ENCODE data around the gene ATF6B.
A peak's percentile ranks its signal among the peaks of the same experiment; 100 is the strongest.

Gene ATF6B

DNA sequence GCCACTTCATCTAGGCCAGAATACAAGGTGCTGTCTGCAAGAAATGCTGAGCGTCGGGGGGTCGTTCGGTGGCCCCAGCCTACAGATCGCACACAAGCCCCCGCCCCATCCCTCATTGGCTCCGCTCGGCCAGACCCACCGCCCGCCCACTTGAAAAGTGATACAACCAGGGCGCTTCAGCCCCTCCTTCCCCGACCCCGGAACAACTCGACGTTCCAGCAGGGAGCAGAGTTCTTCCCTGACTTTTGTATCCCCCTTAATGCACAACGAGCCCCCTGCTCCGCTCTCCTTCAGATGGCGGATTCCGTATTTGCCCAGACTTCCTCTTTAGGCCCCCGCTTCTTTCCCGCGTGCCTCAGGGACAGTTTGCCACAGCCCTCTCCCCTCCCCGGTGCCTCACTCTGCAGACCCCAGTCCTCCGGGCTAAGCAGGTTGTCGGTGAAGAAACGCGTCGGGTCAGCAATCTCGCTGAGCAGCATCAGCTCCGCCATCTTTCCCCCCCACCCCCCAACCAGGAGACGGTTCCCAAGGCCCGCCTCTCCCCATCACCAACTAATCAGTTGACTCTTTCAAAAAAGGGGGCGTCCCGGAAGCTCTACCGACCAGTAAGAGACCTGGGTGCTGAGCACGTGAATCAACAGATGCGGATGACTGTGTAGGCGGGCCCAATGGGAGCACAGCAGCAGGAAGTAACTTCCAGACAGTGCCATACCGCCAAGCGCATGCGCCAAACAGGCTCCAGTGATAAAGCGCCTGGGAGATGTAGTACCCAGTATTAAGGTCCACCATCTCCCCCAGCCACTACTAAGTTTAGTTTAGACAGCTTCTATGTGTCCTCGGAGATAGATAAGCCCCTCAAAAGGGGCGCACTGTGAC is at the start of gene ATF6B:
TSS of gene ATF6B (minus strand) at position 530 of the 876 bp plus-strand sequence. CDS start at position 491, 39 bp downstream.
- FAIRE-seq: peak; percentile 72

DNA sequence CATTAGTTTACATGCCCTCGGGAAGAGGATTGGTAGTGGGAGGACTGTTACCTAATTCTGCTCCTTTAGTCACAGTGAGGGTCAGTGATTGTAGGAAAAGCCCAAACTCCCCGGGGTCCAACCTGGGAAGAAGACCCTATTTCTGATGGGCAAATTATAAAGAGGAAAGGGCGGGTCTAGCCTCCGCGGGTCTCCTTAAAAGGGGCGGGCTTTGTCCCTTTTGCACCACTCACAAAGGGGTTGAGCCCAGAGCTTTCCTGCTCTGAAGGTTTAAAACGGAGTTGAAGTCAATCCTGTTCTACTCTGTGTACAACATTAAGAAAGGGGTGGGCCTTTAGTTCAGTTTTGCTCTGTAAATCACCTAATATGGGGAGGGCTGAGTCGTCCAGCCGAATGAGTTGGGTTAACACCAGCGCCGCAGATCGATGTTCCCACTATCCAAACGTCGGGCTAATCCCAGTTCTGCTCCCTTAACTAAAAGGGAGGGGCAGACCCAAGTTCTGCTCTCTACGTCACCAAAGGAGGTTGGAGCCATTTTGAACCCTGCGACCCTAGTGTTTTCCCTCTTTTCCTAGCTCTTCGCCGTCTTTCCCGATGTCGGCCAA is 49.2 kb upstream of the ATF6B start:
- no peak for FAIRE-seq

DNA sequence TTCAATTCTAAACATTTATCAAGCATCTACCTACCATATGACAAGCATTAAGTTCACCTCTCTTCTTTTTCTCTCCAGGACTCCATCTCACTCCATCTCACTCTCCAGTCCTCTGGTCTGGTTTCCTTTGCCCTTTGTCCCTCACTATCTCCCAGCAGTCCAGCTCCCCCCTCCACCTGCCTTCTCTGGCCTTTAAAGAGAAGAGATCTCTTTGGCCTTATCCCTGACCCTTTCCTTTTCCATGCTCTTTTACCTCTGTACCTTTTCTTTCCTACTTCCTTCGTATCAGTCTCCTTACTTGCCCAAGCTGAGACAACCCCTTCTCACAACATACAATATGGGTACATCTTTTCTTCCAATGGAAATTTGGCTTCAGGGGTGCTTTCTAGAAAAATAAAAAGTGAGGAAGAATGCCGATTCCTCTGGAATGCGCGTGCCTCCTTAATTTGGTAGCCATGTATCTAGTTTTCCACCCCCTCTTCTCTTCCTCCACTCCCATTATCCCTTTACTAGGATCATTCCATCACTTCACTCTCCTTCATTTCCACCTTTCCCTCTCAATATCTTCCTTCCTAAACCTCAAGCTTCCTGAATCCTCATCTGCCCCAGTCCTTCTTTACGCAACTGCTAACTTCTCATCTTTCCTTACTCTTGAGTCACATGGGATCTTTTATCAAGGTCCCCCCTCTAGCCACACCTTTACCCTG is 48.6 kb upstream of the ATF6B start:
- FAIRE-seq: no peak

DNA sequence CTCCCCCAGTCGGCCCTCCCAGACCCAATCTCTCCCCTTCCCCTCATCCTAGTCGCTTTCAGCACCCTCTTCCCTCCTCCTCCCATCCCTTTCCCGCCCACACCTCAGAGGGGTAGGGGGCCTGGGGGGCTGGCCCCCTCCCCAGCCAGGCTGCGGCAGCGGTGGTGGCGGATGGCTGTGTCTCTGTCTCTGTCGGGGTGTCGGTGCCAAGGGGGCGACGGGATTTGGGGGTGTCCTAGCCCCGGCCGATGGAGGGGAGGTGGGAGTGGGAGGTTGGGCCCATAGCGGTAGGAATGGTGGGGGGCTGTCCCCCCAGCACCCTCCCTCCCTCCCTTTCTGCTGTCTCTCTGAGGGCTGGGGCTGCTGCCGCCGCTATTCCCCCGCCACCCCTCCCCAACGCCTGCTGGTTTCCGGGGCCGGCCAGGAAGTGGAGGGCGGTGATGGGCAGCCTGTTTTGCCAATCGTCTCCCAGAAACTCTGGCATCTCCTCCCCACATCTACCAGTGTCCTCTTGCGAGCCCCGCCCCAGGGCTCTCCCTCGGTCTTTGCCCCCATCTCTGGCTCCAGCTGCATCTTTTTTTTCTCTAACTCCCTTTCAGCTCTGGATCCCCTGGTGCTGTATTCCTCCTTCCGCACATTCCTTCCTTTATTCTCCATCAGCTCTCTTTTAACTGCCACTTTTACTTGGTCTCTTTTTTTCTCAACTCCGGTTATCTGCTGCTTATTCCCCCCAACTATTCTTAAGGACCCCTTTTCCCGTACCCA is 47.8 kb upstream of the ATF6B start, which contains the start of gene AGPAT1:
TSS of gene AGPAT1 (minus strand) at position 374 of the 765 bp plus-strand sequence. CDS start 4,588 bp downstream, outside the sequence.
- FAIRE-seq: no peak

DNA sequence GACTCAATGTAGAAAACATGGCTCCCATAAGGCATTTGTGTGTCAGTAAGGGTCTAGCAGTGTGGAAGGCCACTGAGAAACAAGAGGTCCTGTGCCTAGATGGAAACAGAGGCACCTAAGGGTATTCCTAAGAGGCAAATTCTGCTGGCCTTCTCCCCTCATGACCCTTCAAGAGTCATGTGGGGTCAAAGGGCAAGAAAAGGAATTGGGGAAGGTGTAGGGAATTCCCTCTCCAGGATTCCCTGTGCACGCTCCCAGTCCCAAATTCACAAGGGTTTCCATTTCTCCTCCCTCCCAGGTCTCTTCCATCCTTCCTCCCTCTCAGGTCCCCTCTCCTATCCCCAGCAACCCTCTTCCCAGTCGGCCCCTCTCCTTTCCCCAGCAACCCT is 47.3 kb upstream of the ATF6B start:
- FAIRE-seq: no peak

DNA sequence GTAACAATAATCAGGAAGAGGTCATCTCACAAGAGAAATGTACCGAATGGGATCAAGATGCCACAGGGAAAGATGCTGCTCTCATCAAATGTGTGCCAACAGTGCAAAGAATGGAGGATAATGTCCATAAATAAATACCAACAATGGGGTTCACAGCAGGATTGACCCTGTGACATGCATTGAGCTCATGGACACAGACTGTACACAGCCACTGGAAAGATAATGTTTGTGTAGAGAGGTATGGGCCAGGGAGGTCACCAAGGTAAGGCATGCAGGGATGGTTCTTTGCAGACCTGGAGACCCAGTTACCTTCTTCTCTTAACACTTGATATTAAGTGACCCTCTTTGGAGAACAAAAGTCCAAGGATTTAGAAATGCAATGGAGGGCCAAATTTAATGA is 46.4 kb upstream of the ATF6B start:
- FAIRE-seq: no peak

DNA sequence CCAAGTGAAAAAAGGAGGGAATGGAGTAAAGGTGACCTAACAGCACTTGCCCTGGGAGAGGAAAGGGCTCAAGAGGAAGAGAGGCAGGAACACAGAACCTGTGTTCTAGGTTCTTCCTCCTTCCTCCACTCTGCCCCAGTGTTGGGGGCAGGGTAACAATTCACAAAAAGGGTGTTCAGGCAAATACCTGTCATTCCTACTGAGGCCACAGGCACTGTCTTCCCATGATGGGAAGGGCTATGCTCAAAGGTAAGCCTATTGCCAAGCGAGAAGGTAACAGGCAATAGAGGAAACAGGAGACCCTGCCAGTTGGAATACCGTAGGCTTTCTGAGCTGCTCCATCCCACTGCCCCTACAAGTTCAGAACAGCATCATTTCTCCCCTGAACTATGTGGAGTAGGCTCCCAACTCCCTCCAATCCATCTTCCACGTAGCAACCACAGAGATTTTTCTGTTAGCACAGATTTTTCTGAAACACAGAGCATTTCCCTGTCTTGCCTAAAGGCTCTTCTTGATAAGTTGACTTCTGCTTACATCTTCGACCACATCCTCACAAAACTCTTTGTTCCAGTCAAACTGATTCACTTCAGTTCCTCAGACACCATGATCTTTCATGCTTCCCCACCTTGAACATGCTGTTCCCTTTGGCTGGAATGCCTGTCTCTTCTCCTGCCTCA is 45.1 kb upstream of the ATF6B start:
- no peak for FAIRE-seq

DNA sequence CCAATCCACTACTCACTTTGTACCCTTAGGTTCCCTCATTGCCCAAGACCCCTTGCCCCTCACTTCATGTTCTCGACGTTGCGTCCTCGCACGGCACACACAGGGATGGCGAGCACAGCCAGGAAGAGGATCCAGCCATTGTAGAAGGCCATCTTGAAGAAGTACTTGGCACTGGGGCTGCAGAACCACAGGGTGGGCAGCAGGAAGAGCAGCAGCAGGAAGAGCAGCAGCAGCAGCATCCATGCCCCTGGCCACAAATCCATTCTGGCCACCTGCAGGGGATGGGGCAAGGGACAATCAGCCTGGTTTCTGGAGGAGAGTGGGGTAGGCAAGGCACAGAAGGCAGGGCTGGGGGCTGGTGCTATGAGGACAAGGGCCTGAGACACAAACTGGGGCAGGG is 43.2 kb upstream of the ATF6B start:
- FAIRE-seq: no peak

DNA sequence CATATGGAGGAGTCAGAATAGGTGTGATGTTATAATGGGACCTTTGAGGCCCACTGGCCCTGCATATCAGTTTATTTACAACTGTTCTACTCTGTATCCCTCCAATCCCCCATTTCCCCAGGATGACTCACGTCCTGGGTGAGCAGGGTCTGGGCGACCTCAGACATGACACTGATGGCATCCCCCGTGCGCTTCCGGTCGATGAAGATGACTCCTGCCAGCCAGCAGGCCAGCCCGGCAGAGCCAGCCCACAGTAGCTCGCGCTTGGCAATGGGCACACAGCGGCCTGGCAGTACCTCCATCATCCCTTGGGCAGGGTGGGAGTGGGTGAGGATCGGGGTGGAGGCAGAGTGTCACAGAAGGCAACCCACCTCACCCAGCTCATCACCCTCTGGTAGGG is 42.2 kb upstream of the ATF6B start:
- no peak for FAIRE-seq

DNA sequence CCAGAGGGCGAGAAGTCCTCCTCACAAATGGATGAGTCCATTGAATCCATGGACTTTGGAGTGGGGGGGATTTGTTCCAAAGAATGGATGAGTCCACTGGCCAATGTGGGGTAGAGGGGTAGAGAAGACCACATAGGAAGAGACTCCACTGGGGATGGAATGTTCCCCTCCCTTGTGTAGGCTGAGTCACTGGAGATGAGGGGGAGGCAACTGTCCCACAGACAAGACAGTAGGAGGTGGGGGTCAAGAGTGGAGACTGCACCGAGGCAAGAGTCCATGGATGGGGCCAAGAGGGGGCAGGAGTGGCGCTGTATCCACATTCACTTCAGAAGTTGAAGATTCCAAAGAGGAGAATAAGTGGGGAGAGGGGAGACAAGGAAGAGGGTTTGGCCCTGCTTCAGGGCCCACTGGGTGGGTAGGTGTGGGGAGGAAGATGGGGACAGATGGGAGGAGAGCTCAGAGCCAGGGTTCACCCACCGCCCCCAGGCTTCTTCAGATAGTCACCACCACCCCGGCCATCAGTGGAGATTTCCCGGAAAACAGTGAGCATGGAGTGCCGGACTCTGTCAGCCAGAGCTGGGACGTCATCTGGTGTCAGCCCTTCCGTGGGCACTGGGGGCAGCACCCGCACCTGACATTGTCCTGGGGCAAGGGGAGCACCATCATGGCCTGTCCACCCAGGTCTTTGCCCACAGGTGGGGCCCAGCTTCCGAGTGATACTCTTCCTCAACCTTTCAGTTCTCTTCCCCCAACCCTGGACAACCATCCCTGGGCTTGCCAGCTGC is 41.0 kb upstream of the ATF6B start:
- FAIRE-seq: no peak

DNA sequence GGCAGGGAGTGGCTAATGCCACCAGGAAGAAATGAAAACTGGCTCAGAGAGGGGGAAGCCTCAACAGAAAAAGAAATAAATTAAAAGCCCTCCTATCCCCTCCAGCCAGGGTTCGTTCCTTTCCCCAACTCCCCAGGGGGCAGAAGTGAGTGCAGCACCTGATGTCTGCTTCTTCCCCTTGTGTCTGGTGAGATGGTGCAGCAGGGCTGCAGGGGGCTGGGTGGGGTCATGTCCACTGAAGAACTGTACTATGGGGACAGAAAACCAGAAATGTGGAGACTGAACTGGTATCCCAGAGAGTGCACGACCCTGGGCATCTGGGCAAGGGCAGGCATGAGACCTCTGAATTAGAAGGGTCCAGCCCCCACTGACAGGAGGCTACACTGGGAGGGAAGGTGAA is 40.3 kb upstream of the ATF6B start:
- no peak for FAIRE-seq

DNA sequence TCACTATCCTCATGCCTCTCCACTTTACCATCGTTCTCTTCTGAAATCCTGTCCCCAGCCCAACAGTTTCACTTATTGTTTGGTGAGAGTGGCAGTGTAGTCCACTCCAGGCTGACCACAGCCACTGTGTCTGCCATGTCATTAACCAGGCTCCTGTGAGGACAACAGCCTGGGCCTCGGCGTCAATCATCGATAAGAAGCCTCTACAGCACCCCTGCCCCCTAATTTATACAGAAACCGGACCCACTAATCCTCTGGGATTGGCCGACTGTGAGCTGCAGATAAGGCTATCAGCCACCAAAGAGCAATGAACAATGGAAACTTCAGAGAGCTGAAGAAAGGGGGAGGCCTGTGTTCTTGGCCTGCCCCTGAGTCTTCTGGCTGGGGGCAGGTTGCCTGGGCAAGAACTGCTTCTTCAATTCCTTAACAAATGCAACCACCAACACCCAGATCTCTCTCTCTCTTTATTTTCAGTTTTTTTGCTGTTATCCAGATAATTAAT is 39.8 kb upstream of the ATF6B start:
- FAIRE-seq: no peak

DNA sequence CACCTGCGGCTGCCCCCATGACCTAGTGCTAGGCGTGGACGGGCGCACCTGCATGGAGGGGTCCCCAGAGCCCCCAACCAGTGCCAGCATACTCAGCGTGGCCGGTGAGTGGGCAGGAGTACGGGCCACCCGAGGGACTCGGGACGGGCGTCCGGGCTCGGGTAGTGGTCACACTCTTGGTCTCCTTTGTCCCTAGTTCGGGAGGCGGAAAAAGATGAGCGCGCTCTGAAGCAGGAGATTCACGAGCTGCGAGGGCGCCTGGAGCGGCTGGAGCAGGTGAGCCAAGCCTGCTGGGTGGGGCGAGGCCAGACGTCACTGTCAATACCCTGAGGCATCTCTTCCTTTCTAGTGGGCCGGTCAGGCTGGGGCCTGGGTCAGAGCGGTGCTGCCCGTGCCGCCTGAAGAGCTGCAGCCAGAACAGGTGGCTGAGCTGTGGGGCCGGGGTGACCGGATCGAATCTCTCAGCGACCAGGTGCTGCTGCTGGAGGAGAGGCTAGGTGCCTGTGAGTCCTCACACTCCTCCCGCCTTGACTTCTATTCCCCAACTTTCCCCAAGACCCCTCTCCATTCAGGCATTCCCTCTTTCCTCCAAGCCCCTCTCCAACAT is 39.2 kb upstream of the ATF6B start:
- FAIRE-seq: no peak

DNA sequence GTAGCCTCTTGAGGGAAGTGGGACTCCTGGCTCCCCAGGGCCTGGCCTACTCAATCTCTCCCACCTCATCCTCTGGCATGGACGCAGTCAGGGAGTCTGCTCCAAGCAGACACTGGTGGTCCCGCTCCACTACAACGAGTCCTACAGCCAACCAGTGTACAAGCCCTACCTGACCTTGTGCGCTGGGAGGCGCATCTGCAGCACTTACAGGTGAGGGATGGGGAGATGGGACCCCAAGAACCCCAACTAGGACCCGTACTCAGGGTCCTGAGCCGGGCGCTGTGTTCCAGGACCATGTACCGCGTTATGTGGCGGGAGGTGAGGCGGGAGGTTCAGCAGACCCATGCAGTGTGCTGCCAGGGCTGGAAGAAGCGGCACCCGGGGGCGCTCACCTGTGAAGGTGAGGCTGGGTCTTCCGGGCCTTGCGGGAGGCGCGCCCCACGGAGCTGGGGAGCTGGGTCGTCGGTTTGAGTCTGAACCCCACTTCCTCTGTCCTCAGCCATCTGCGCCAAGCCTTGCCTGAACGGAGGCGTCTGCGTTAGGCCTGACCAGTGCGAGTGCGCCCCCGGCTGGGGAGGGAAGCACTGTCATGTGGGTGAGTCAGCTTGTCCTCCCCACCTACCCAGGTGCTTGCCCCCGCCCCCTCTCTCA is 38.5 kb upstream of the ATF6B start:
- FAIRE-seq: no peak

DNA sequence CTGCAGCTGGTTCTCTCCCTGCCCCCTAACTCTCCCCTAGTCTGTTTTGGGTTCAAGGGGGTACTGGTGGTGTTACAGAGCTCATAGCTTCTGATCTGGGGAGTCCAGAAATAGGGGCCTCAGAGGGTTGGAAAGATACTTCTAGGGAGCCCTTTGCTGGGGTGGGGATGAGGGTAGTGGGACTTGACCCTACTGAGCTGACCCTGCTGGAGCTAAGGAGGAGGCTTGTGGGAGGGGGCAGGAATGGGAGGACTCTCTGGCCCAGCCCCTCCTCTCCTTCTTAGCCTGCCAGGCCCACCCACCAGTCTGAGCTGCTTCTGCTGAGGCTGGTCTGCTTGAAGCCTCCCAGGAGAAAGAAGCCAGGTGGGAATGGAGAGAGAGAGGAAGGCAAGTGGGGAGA is 36.2 kb upstream of the ATF6B start, which contains the start of gene EGFL8:
TSS of gene EGFL8 (plus strand) at position 301 of the 400 bp plus-strand sequence. CDS start 1,571 bp downstream, outside the sequence.
- FAIRE-seq: no peak

DNA sequence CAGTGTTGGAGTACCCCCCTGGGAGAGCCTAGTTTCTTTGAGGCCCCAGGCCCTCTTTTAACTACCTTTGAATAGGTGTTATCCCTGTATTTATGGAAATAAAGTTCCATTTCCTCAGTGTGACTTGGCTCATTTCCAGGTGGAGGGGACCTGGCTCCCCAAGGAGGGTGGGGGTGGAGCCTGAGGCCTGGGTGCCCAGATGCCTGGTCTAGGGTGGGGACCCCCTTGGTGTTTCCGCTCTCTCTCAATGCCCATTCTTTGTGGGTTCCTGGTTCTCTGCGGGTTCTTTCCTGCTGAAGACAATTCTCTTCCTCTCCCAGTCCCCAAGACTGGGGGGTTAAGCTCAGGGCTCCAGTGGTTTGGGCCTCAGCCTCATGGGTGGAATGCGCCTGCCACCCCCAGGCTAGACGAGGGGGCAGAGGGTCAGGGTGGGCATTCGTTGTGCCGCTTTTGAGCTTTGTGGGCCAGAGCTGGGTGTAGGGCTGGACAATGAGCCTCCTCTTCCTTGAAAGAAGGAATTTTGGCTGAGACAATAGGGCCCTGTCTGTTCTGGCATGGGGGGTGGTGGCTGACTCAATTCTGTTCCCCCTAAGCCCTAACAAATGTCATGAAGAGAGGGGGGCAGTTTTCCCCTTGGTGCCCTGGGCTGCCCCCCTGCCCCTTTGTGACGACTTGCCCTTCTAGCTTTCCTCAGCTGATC is 35.7 kb upstream of the ATF6B start:
- FAIRE-seq: no peak

DNA sequence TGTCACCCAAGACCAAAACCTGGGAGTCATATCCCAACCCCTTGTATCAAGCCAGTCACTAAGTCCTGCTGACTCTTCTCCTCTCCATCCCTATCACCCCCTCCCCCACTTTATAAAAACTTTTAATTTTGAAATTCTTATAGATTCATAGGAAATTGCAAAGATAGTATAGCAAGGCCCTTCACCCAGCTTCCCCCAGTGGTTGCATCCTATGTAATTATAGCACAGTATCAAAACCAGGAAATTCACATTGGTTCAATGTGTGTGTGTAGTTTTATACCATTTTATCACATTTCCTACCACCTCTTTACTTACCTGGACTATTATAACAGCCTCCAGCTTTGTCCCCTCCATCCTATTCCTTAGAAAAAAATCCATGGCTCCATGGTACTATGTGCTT is 30.0 kb upstream of the ATF6B start:
- FAIRE-seq: no peak

DNA sequence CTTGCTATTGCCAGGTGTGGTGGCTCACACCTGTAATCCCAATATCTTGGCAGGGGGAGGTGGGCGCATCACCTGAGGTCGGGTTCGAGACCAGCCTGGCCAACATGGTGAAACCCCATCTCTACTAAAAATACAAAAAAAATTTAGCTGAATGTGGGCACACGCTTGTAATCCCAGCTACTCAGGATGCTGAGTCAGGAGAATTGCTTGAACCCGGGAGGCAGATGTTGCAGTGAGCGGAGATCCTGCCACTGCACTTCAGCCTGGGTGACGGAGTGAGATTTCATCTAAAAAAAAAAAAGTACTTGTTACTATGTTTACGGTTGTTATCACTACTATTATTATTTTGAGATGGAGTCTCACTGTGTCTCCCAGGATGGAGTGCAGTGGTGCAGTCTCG is 28.8 kb upstream of the ATF6B start:
- FAIRE-seq: no peak

DNA sequence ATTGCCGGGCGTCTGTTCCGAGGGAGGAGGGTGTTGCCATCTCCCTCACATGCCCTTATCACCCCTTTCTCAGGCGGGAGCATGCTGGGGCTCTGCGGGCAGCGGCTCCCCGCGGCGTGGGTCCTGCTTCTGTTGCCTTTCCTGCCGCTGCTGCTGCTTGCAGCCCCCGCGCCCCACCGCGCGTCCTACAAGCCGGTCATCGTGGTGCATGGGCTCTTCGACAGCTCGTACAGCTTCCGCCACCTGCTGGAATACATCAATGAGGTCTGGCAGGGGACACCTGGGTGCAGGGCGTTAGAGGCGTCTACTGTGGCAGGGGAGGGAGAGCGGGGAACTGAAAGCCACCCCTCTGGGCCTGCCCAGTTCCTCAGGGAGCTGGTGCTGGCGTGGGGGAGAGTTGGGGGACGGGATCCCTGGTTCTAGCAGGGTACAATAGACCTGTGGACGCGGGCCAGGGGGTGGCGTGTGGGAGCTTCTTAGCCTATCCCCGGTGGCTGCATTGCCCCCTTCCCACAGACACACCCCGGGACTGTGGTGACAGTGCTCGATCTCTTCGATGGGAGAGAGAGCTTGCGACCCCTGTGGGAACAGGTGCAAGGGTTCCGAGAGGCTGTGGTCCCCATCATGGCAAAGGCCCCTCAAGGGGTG is 26.6 kb upstream of the ATF6B start:
- FAIRE-seq: no peak
